ENCODE data around the gene C1orf52.
A peak's percentile ranks its signal among the peaks of the same experiment; 100 is the strongest.
"Not testable (repeated sequence)": the region's sequence is repeated elsewhere in the genome, so short reads cannot be mapped to it uniquely, and the experiment has no call there.

Gene C1orf52

GRCh38 chr1:85277802-85278201 is 18.3 kb upstream of the C1orf52 start:
- no peak for DNase-seq

GRCh38 chr1:85276978-85277639 is 17.6 kb upstream of the C1orf52 start:
- DNase-seq = no peak

- DNase-seq = peak; percentile 97
Measured at GRCh38 chr1:85276215-85276977, 16.9 kb upstream of the C1orf52 start, which contains the start of gene BCL10. Gene BCL10 (minus strand): TSS chr1:85276632. CDS start chr1:85276352, 280 bp downstream.

GRCh38 chr1:85275701-85276214 is 16.3 kb upstream of the C1orf52 start:
- DNase-seq = peak; percentile 6

- no peak for DNase-seq
Measured at GRCh38 chr1:85274969-85275453, 15.5 kb upstream of the C1orf52 start.

GRCh38 chr1:85273397-85273796 is 13.9 kb upstream of the C1orf52 start:
- no peak for DNase-seq

GRCh38 chr1:85268801-85269585 is 9.5 kb upstream of the C1orf52 start:
- no peak for DNase-seq

- DNase-seq = no peak
Measured at GRCh38 chr1:85267313-85267712, 7.9 kb upstream of the C1orf52 start.

- DNase-seq = no peak
Measured at GRCh38 chr1:85264150-85264549, 4.7 kb upstream of the C1orf52 start.

- DNase-seq = no peak
Measured at GRCh38 chr1:85262985-85263384, 3.5 kb upstream of the C1orf52 start.

GRCh38 chr1:85259912-85260274 is 431 bp upstream of the C1orf52 start:
- no peak for DNase-seq

GRCh38 chr1:85258536-85259117 is 835 bp downstream of the C1orf52 start:
- DNase-seq = no peak

- DNase-seq = not testable (repeated sequence)
Measured at GRCh38 chr1:85249042-85249441, 10.4 kb downstream of the C1orf52 start.

- no peak for DNase-seq
Measured at GRCh38 chr1:85245891-85246290, 13.6 kb downstream of the C1orf52 start.

GRCh38 chr1:85245456-85245855 is 14.0 kb downstream of the C1orf52 start:
- DNase-seq = no peak

GRCh38 chr1:85244271-85245061 is 15.0 kb downstream of the C1orf52 start:
- no peak for DNase-seq

GRCh38 chr1:85243372-85243771 is 16.1 kb downstream of the C1orf52 start:
- DNase-seq = no peak

GRCh38 chr1:85240643-85241042 is 18.8 kb downstream of the C1orf52 start:
- no peak for DNase-seq

GRCh38 chr1:85240174-85240601 is 19.3 kb downstream of the C1orf52 start:
- no peak for DNase-seq

GRCh38 chr1:85237613-85238012 is 21.8 kb downstream of the C1orf52 start:
- DNase-seq = no peak

GRCh38 chr1:85230305-85230977 is 29.0 kb downstream of the C1orf52 start:
- DNase-seq = no peak
